Effector memory CD8-positive, alpha-beta T cell (primary cell): Measurements from ENCODE around the gene MYBPH.

Experiments used
- ATAC-seq: fragments of 150-1000 bp; cut with Tn5 transposase; replicated peaks from 2 replicates; pipeline ENCODE4 v1.10.0; 2021; ENCODE audit warnings: mild to moderate bottlenecking, moderate library complexity
- DNase-seq, 3 experiments: peaks; one replicate each; pipeline ENCODE4 v3.0.0; 2021
- H3K27ac Mint-ChIP-seq, 2 donors: one replicate each; pipeline ENCODE4 v1.8.0; 2022; ENCODE audit warnings: mild to moderate bottlenecking in 2 of 2, mixed read lengths in 2 of 2, moderate library complexity in 2 of 2
- H3K27me3 Mint-ChIP-seq, 2 donors: one replicate each; pipeline ENCODE4 v1.8.0; 2022; ENCODE audit warnings: mixed read lengths in 2 of 2
- H3K36me3 Mint-ChIP-seq: one replicate; pipeline ENCODE4 v1.8.0; 2022; ENCODE audit warnings: mild to moderate bottlenecking, moderate library complexity, mixed read lengths; ENCODE audit not compliant: insufficient read depth
- H3K4me1 Mint-ChIP-seq, 2 donors: one replicate each; pipeline ENCODE4 v1.8.0; 2022; ENCODE audit warnings: low read depth in 2 of 2, mixed read lengths in 2 of 2
- H3K4me3 Mint-ChIP-seq, 2 donors: one replicate each; pipeline ENCODE4 v1.8.0; 2022; ENCODE audit warnings: mild to moderate bottlenecking in 2 of 2, mixed read lengths in 2 of 2, moderate library complexity in 2 of 2
- H3K9me3 Mint-ChIP-seq, 2 donors: one replicate each; pipeline ENCODE4 v1.8.0; 2022; ENCODE audit warnings: mixed read lengths in 2 of 2

MYBPH gene

DNA sequence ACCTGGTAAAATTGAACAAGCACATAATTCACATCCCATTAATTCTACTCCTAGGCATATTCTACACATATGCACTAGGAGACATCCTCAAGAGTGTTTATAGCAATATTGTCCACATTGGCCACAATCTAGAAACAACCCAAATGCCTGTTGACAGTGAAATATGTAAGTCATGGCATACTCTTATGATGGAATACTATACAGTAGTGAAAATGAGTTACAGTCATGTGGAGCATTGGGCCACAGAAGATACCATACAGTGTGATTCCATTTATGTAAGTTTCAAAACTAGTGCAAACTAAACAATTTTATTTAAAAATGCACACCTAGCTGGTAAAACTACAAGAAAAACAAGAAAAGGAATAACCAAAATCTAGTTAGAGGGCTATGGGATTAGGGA, 34.7 kb upstream of the MYBPH start:
- no peak overlapping the region for H3K4me3 Mint-ChIP-seq
- peaks cover 10 to 12% of the 10 kb centered on the region in 2 donors for H3K27me3 Mint-ChIP-seq
- H3K9me3 Mint-ChIP-seq, result no peaks in the 10 kb centered on the region
- DNase-seq, result no peak
- no peak overlapping the region for H3K27ac Mint-ChIP-seq
- peaks cover 0 to 3% of the 10 kb centered on the region in 2 donors for H3K4me1 Mint-ChIP-seq
- peaks cover 3% of the 10 kb centered on the region for H3K36me3 Mint-ChIP-seq
- no peak for ATAC-seq

DNA sequence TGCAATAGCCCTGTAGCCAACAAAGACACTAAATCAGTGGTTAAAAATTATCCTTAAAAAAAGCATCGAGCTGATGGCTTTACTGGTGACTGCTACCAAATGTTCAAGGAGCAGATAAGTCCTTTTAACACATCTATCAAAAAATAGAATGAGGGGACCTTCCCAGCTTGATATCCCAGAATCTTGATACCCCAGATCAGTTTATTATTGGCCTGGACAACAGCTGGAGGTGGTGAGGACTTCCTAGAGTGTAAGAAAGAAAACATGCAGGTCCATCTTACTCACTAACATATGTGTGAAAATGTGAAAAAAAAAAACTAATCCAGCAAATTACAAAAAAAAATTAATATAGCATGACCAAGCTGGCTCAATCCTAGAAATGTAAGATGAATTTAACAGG, 32.6 kb upstream of the MYBPH start:
- H3K27ac Mint-ChIP-seq, result no peak overlapping the region
- H3K4me3 Mint-ChIP-seq, result no peak overlapping the region
- no peaks in the 10 kb centered on the region for H3K4me1 Mint-ChIP-seq
- peaks cover 12 to 20% of the 10 kb centered on the region in 2 donors for H3K27me3 Mint-ChIP-seq
- H3K36me3 Mint-ChIP-seq, result no peaks in the 10 kb centered on the region
- ATAC-seq, result no peak
- no peaks in the 10 kb centered on the region for H3K9me3 Mint-ChIP-seq
- DNase-seq, result no peak

DNA sequence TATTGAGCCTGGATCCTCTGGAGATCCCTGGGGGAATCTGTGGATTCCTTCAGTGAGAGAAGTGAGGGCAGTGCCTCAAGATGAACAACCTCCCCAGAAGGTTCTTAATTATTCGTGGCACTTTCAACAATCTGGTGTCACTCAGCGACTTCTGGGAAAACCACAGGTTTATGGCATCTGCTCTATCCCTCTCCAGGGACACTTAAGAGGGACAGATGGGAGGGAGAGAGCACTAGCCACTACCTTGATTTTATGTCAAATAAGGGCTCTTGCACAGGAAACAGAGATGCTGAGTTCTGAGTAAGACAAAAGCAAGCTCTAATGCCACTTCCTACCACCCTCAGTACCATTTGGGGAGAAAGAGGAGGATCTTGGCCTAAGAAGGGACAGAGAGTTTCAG, 32.1 kb upstream of the MYBPH start:
- H3K4me3 Mint-ChIP-seq, result no peak overlapping the region
- peaks cover 12 to 24% of the 10 kb centered on the region in 2 donors for H3K27me3 Mint-ChIP-seq
- no peak for DNase-seq
- H3K27ac Mint-ChIP-seq, result no peak overlapping the region
- no peaks in the 10 kb centered on the region for H3K36me3 Mint-ChIP-seq
- no peaks in the 10 kb centered on the region for H3K9me3 Mint-ChIP-seq
- no peak for ATAC-seq
- no peaks in the 10 kb centered on the region for H3K4me1 Mint-ChIP-seq

DNA sequence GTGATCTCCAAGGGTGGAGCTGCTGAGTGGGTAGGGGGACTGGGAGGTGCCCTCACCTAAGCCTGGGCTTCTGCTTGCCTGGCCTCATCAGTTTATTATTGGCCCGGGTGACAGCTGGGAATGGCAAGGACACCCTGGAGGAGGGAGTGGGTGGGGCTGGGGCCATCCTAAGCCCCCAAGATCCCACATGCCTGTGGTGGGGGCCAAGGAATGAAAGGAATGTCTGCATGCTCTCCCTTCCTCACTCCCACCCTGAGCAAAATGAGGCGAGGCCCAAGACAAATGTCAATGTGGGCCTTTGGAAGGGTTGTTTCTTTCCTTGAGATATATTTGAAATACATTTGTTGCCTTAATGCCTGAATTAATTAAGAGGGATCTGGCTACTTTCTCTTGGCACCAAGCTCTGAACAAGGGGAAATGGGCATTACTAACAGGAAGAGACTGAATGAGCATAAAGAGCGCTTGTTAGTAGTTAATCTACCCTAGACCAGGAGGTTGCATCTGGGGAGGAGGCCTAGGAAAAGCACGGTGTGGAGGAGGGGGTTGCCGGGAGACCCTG, 30.6 kb upstream of the MYBPH start:
- Mint-ChIP-seq H3K36me3 (no peaks in the 10 kb centered on the region), H3K9me3 (no peaks in the 10 kb centered on the region), H3K4me1 (no peaks in the 10 kb centered on the region), H3K4me3 (no peak overlapping the region), H3K27ac (no peak overlapping the region), H3K27me3 (peaks cover 26 to 36% of the 10 kb centered on the region in 2 donors)
- no peak for DNase-seq
- no peak for ATAC-seq

DNA sequence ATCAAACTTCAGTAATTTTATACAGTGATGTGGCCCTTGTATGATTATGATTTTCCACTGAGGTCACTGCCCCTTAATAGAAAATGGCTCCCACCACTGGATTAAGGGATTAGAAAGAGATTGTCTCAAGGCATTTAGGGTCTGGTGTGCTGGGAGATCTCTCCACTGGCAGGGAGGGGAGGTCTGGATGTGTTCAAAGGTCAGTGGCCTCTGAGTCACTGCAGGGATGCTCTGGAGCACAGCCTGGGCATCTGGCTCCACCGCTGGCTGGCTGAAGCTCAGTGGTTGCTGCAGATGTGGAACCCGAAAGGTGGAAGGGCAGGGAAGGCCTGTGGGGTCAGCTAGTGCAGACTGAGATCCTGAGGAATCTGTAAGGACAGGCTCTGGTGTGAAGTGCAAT, 29.1 kb upstream of the MYBPH start:
- H3K27me3 Mint-ChIP-seq, result peaks cover 40 to 44% of the 10 kb centered on the region in 2 donors
- no peak for ATAC-seq

DNA sequence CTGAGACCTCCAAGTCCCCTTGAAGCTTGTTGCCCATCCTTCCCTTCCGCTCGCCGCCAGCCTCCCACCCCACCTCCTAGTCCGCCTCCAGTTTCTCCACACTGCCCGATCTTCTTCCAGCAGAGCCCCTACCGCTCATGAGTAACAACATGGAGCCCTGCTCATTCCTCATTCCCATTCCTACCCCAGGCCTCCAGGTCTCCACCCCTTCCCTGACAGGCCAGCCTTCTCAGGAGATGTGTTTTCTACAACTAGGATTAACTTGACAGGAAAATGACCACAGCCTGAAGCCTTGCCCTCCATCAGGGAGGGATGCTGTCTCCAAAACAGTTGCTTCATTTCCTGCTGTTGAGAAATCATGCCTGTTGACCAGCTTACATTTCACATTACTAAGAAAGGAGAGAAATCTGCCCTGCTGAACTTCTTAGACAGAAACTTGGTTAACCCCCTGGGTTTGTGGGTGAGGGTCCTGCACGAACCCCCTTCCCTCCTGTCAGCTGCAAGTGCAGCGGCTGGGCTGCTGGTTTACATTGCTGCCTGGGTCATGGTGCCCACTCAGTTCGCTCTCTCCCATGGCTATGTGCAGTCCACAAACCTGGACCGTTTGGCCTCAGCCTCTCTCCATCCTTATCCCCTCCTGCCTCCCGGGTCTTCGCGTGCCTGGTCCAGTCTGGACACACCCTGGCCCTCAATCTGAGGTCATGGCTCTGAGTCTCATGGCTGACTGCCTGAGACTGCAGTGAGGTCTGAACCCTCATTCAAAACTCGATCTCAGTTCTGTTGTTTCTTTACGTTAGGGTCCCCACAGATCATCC, 27.0 kb upstream of the MYBPH start:
- H3K4me3 Mint-ChIP-seq, result no peak overlapping the region
- H3K9me3 Mint-ChIP-seq, result no peaks in the 10 kb centered on the region
- no peak for ATAC-seq
- no peaks in the 10 kb centered on the region for H3K36me3 Mint-ChIP-seq
- DNase-seq, result no peak
- H3K4me1 Mint-ChIP-seq, result no peaks in the 10 kb centered on the region
- no peak overlapping the region for H3K27ac Mint-ChIP-seq
- H3K27me3 Mint-ChIP-seq, result peaks cover 54 to 56% of the 10 kb centered on the region in 2 donors

More for the DNA sequence above, 29.1 kb upstream of the MYBPH start:
- no peak for DNase-seq
- Mint-ChIP-seq H3K4me3 (no peak overlapping the region), H3K36me3 (no peaks in the 10 kb centered on the region), H3K4me1 (no peaks in the 10 kb centered on the region), H3K9me3 (no peaks in the 10 kb centered on the region), H3K27ac (no peak overlapping the region)

DNA sequence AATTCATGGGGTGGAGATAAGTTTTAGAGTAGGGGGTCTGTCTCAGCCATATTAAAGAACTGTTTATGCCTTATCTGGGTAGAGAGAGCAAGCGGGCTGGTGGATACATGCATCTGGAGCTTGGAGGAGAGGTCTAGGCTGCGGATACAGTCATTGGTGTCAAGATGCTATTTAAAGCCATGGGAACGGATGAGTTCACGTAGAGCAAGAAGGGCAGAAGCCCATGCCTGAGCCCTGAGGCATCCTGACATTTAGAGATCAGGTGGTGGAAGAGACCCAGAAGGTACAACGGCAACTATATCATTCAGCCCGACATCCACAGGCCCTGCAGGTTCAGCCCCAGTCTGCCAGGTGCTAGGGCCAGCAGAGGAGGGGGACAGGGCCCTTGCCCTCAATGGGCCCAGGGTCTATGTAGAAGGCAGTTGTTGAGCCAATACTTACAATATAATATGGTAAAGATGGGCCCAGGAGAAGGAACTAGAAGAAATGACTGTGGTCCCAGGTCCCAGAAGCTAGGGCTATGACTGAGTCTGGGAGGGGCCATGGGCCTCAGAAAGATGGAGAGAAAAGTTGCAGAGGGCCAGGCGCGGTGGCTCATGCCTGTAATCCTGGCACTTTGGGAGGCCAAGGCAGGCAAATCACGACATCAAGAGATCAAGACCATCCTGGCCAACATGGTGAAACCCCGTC, 26.0 kb upstream of the MYBPH start:
- no peak for ATAC-seq
- H3K36me3 Mint-ChIP-seq, result no peaks in the 10 kb centered on the region
- no peak overlapping the region for H3K4me3 Mint-ChIP-seq
- peaks cover 59 to 66% of the 10 kb centered on the region in 2 donors for H3K27me3 Mint-ChIP-seq
- DNase-seq, result no peak
- H3K4me1 Mint-ChIP-seq, result no peaks in the 10 kb centered on the region
- H3K27ac Mint-ChIP-seq, result no peak overlapping the region
- no peaks in the 10 kb centered on the region for H3K9me3 Mint-ChIP-seq

DNA sequence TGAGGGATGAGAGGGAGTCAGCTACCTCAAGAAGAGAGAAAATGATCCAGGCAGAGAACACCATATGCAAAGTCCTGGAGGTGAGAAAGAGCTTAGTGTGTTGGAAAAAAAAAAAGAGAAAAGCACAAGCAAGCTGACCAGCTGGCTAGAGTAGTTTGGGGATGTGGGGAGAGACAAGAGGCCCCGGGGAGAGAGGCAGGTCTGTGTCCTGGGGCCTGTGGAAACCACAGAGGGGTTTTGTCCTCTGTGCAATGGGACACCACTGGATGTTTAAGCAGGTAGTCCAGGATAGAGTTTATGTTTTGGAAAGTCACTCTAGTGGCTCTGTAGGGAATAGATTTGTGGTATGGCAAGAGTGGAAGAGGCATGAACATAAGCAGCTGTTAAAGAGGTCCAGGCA, 25.3 kb upstream of the MYBPH start:
- Mint-ChIP-seq H3K27me3 (peaks cover 61 to 68% of the 10 kb centered on the region in 2 donors), H3K4me3 (no peak overlapping the region), H3K36me3 (no peaks in the 10 kb centered on the region), H3K4me1 (no peaks in the 10 kb centered on the region), H3K9me3 (no peaks in the 10 kb centered on the region), H3K27ac (no peak overlapping the region)
- ATAC-seq, result no peak
- no peak for DNase-seq

DNA sequence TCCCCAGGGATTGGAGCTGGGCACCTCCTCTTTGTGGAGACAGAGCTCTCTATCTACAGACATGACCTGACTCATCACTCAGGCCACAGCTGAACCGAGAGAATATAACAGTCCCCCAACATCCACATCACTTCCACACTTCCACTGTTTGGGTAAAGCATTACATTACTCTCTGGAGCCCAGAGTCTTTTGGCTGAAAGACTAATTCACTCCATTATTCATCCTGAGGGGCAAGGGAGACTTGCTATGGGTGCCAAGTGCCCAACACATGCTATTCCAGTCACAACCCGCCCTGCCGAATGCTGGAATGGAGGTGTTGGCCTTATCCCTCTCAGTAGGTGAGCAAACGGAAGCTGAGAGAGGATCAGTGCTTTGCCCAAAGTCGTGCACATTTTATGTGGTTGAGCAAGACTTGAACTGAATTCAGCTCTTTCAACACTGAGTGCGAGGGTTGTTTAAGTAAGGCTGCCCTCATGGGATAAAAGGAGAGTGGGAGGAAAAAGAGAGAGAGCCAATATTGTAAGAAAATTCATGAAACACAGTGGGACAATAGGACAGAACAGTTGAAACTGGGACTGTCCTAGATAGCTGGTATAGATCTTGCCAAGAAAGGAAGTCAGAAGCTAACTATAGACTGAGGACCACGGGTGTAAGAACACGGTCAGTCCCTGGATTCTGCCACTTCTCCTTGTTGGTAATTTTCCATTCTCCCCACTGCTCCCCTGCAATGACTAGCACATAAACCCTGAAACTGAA, 24.4 kb upstream of the MYBPH start:
- Mint-ChIP-seq H3K36me3 (no peaks in the 10 kb centered on the region), H3K4me1 (no peaks in the 10 kb centered on the region), H3K9me3 (no peaks in the 10 kb centered on the region), H3K27me3 (peaks cover 68 to 76% of the 10 kb centered on the region in 2 donors), H3K27ac (no peak overlapping the region), H3K4me3 (no peak overlapping the region)
- no peak for DNase-seq
- no peak for ATAC-seq

DNA sequence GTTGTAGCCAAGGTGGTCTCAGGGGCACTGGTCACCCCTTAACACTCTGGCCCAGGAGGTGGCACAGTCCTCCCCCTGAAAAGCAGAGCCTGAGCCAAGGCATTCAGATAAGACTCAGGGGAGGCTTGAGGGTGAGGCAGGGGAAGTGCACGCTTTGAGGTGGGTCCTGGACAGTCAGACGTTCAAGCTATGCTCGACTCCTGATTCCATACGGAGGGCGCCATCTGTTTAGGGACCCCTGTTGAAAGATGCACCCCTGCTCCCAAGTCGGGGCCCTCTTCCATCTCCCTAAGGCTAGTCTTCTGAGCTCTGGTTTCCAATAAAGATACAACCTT, 23.8 kb upstream of the MYBPH start:
- Mint-ChIP-seq H3K27me3 (peaks cover 68 to 76% of the 10 kb centered on the region in 2 donors), H3K27ac (no peak overlapping the region), H3K4me3 (no peak overlapping the region), H3K36me3 (no peaks in the 10 kb centered on the region), H3K4me1 (no peaks in the 10 kb centered on the region), H3K9me3 (no peaks in the 10 kb centered on the region)
- DNase-seq, result no peak
- ATAC-seq, result no peak

DNA sequence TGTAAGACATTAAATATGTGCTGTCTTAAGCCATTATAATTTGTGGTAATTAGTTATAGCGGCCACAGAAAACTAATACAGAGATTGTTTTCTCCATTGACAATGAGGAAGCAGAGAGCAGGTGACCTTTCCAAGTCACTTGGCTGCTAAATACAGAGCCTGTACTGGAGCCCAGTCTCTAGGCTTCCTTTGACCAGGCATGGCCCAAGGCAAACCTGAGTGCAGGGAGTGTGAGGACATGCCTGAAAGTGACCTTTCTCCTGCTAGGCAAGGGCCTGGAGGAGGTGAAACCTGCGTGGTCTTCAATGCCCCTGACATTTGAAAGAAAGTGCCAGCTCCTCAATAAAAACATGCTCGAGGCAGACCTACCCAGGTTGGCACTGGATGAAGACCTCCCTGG, 23.4 kb upstream of the MYBPH start:
- no peaks in the 10 kb centered on the region for H3K9me3 Mint-ChIP-seq
- no peak overlapping the region for H3K27ac Mint-ChIP-seq
- H3K4me1 Mint-ChIP-seq, result no peaks in the 10 kb centered on the region
- no peak overlapping the region for H3K4me3 Mint-ChIP-seq
- H3K36me3 Mint-ChIP-seq, result no peaks in the 10 kb centered on the region
- ATAC-seq, result no peak
- DNase-seq, result no peak
- peaks cover 73 to 76% of the 10 kb centered on the region in 2 donors for H3K27me3 Mint-ChIP-seq

DNA sequence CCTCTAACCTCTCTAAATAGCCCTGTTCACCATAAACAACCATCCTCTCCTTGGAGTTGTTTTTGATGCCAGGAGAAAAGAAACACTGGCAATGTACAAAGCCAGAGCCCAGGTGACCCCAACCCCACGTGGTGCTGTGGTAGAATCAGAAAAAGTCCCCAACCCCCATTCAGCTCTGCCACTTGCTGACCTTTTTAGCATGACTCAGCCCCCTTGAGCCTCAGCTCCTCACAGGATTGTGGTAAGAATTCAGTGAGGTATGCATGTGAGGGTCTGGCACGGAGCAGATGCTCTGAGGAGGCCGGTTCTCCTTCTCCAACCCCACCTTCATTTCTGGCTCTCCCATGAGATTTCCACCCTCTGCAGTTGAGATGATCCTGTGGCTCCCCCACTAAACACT, 22.0 kb upstream of the MYBPH start:
- Mint-ChIP-seq H3K4me3 (no peak overlapping the region), H3K27ac (no peak overlapping the region), H3K4me1 (no peaks in the 10 kb centered on the region), H3K27me3 (peaks cover 61 to 64% of the 10 kb centered on the region in 2 donors), H3K36me3 (no peaks in the 10 kb centered on the region), H3K9me3 (no peaks in the 10 kb centered on the region)
- ATAC-seq, result no peak
- no peak for DNase-seq

DNA sequence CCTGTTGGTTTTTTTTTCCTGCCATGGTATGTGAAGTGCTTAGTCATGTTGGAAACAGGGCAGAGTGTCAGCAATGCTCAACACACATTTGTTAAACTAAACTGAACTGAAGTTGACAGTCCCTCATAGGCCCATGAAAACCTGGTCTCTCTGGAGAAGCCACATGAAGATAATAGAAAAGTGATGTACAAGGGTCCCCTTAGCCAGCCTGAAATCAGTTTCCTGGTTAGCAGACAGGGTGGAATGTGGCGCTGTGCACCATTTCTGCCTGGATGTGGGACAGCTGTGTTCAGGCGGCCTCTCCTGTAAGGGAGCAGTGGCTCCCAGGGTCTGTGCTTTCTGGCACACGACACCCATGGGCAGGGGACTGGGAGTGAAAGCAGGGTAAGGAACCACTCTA, 20.7 kb upstream of the MYBPH start:
- Mint-ChIP-seq H3K4me1 (no peaks in the 10 kb centered on the region), H3K36me3 (no peaks in the 10 kb centered on the region), H3K4me3 (no peak overlapping the region), H3K27ac (no peak overlapping the region), H3K9me3 (no peaks in the 10 kb centered on the region), H3K27me3 (peaks cover 59 to 61% of the 10 kb centered on the region in 2 donors)
- no peak for ATAC-seq
- no peak for DNase-seq
